K562 (cell line): Measurements from ENCODE around the gene NRCAM. TPM values are rescaled to one million over a fixed set of nuclear protein-coding genes. Genes with fewer than 3 reads are reported as not detected.

Experiments
- MCM5 ChIP-seq: fragments of 450-650 bp; IDR thresholded peaks from 2 replicates; pipeline ENCODE4 v1.6.1; 2016; ENCODE audit warnings: low read depth
- polyA plus RNA-seq, 8 experiments: library from polyadenylated mRNA; depleted of rRNA in 4 of 8; stranded (reverse) in 5 of 8; unstranded in 3 of 8; fragments of >200 nt; fragmentation: Nextera tagmentation in 2 of 8; fragmentation: Illumina TruSeq in 1 of 8; extraction: Ambion mirVana in 2 of 8; extraction: Trizol in 1 of 8; gene quantifications; 2 replicates each; pipeline versions ENCODE4 v1.2.1 to v1.2.3, GENCODE V29; 2011 to 2014; ENCODE audit warnings: inconsistent platforms in 1 of 8, missing spikeins in 1 of 8
- total RNA-seq, 7 experiments: library from RNA; depleted of rRNA in 6 of 7; stranded (reverse); fragments of >200 nt in 6 of 7; fragmentation: Illumina TruSeq in 2 of 7; extraction: Trizol in 2 of 7; gene quantifications; 2 replicates each; pipeline versions ENCODE4 v1.2.1 to v1.2.3, GENCODE V29; 2011 to 2021; ENCODE audit warnings: low replicate concordance in 1 of 7
- TF ChIP-seq, protein P1 (sequence below): sonication (generic); formaldehyde crosslinking; IDR thresholded peaks from 2 replicates; pipeline ENCODE4 v1.8.1; 2023; ENCODE audit warnings: missing genetic modification reagents, mild to moderate bottlenecking, borderline replicate concordance
- TF ChIP-seq, protein P2 (sequence below): IDR thresholded peaks from 2 replicates; pipeline ENCODE4 v1.6.1; 2011; ENCODE audit not compliant: insufficient read length; ENCODE audit errors: extremely low read depth
- TF ChIP-seq, protein P3 (sequence below): fragments of 250-450 bp; sonication (Bioruptor Pico); IDR thresholded peaks from 2 replicates; pipeline ENCODE4 v1.5.0; 2020; ENCODE audit warnings: mild to moderate bottlenecking
- TF ChIP-seq, protein P4 (sequence below), 2 experiments: fragments of 150-350 bp in 1 of 2; IDR thresholded peaks; 2 replicates each; pipeline ENCODE4 v1.6.1; 2012 to 2016; ENCODE audit warnings: low read depth in 2 of 2, low read length in 2 of 2, mild to moderate bottlenecking in 1 of 2, moderate library complexity in 1 of 2

The NRCAM gene
- total and polyA plus RNA-seq, 9 of the 15 experiments (the other 6 are each of a cell fraction or from before 2014, with no cell fraction given): 0.03 to 0.54 (median 0.12) TPM; not detected in 1

DNA sequence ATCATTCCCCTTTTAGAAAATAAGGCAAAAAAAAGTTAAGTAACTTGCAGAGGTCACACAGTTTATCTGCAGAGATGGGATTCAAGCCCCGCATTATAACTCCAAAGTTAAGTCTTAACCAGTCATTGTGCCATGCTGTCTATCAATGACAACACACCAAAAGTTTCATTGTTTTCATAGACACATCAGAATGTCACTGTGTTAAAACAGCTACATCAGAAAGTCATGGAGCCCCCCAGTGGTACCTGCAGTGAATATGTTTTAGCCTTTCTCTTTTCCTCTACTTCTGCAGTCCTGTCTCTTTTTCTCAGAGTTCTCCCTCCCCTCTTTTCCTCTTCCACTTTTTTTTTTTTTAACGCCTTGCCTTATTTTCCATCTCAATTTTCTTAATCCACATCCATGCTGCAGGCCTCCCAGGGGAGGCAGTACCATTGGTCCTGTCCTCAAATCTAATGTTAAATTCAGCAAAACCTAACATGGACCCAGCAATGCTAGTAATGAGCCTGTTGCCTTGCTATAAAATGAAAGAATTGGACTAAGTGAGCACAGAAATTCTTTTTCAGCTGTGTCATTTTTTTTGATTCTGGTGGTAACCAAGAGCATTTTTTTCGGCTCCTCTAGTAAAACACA lies 3.8 kb upstream of the NRCAM start (continued):
- TF ChIP-seq, protein P1, sequence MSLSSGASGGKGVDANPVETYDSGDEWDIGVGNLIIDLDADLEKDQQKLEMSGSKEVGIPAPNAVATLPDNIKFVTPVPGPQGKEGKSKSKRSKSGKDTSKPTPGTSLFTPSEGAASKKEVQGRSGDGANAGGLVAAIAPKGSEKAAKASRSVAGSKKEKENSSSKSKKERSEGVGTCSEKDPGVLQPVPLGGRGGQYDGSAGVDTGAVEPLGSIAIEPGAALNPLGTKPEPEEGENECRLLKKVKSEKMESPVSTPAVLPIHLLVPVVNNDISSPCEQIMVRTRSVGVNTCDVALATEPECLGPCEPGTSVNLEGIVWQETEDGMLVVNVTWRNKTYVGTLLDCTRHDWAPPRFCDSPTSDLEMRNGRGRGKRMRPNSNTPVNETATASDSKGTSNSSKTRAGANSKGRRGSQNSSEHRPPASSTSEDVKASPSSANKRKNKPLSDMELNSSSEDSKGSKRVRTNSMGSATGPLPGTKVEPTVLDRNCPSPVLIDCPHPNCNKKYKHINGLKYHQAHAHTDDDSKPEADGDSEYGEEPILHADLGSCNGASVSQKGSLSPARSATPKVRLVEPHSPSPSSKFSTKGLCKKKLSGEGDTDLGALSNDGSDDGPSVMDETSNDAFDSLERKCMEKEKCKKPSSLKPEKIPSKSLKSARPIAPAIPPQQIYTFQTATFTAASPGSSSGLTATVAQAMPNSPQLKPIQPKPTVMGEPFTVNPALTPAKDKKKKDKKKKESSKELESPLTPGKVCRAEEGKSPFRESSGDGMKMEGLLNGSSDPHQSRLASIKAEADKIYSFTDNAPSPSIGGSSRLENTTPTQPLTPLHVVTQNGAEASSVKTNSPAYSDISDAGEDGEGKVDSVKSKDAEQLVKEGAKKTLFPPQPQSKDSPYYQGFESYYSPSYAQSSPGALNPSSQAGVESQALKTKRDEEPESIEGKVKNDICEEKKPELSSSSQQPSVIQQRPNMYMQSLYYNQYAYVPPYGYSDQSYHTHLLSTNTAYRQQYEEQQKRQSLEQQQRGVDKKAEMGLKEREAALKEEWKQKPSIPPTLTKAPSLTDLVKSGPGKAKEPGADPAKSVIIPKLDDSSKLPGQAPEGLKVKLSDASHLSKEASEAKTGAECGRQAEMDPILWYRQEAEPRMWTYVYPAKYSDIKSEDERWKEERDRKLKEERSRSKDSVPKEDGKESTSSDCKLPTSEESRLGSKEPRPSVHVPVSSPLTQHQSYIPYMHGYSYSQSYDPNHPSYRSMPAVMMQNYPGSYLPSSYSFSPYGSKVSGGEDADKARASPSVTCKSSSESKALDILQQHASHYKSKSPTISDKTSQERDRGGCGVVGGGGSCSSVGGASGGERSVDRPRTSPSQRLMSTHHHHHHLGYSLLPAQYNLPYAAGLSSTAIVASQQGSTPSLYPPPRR (CRISPR knock-in tag): no peak
- TF ChIP-seq, protein P2, sequence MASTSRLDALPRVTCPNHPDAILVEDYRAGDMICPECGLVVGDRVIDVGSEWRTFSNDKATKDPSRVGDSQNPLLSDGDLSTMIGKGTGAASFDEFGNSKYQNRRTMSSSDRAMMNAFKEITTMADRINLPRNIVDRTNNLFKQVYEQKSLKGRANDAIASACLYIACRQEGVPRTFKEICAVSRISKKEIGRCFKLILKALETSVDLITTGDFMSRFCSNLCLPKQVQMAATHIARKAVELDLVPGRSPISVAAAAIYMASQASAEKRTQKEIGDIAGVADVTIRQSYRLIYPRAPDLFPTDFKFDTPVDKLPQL: no peak
- TF ChIP-seq, protein P3, sequence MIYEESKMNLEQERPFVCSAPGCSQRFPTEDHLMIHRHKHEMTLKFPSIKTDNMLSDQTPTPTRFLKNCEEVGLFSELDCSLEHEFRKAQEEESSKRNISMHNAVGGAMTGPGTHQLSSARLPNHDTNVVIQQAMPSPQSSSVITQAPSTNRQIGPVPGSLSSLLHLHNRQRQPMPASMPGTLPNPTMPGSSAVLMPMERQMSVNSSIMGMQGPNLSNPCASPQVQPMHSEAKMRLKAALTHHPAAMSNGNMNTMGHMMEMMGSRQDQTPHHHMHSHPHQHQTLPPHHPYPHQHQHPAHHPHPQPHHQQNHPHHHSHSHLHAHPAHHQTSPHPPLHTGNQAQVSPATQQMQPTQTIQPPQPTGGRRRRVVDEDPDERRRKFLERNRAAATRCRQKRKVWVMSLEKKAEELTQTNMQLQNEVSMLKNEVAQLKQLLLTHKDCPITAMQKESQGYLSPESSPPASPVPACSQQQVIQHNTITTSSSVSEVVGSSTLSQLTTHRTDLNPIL (CRISPR knock-in tag): no peak
- TF ChIP-seq MCM5: no peak
- TF ChIP-seq, protein P4, sequence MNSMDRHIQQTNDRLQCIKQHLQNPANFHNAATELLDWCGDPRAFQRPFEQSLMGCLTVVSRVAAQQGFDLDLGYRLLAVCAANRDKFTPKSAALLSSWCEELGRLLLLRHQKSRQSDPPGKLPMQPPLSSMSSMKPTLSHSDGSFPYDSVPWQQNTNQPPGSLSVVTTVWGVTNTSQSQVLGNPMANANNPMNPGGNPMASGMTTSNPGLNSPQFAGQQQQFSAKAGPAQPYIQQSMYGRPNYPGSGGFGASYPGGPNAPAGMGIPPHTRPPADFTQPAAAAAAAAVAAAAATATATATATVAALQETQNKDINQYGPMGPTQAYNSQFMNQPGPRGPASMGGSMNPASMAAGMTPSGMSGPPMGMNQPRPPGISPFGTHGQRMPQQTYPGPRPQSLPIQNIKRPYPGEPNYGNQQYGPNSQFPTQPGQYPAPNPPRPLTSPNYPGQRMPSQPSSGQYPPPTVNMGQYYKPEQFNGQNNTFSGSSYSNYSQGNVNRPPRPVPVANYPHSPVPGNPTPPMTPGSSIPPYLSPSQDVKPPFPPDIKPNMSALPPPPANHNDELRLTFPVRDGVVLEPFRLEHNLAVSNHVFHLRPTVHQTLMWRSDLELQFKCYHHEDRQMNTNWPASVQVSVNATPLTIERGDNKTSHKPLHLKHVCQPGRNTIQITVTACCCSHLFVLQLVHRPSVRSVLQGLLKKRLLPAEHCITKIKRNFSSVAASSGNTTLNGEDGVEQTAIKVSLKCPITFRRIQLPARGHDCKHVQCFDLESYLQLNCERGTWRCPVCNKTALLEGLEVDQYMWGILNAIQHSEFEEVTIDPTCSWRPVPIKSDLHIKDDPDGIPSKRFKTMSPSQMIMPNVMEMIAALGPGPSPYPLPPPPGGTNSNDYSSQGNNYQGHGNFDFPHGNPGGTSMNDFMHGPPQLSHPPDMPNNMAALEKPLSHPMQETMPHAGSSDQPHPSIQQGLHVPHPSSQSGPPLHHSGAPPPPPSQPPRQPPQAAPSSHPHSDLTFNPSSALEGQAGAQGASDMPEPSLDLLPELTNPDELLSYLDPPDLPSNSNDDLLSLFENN (IDR thresholded peaks at IDR 0.05; ENCODE audit: low read depth in 2 of 2, low read length in 2 of 2): no peak
